ENCODE data around the gene PLEKHN1.

DNA sequence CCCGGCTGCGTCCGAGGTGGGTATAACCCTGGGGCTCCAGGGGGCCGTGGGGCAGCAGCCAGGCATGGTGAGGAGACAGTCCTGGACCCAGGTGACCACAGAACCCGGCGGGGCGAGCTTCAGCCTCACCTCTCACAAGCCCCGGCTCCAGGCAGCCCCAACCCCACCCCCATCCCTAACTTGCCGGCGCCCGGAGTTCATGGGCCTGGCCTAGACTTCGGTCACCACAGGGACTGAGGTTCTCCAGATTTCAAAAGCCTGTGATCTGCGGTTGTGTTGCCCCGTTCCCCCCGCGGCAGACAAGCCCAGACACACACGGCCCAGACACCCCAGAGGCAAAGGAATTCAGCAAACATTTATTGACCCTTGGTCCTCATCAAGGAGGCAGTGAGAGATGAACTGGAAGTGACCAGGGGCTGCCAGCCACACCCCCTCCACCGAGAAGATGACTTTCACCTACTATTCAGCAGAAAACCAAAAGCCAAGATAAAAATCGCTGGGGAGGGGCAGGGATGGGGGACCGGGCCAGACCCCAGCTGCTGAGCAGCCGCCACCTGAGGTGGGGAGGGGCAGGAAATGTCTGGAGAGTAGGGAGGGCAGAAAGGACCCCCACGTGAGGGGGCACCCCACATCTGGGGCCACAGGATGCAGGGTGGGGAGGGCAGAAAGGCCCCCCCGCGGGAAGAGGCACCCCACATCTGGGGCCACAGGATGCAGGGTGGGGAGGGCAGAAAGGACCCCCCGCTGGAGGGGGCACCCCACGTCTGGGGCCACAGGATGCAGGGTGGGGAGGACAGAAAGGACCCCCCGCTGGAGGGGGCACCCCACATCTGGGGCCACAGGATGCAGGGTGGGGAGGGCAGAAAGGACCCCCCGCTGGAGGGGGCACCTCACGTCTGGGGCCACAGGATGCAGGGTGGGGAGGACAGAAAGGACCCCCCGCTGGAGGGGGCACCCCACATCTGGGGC is 29.7 kb downstream of the PLEKHN1 start:
- TF ChIP-seq ZNF146 (tag by site-specific recombination; IDR thresholded peaks at IDR 0.05), result no peak
- no peak for TF ChIP-seq ZNF664 (tag by site-specific recombination; IDR thresholded peaks at IDR 0.05)
- TF ChIP-seq, protein P1, sequence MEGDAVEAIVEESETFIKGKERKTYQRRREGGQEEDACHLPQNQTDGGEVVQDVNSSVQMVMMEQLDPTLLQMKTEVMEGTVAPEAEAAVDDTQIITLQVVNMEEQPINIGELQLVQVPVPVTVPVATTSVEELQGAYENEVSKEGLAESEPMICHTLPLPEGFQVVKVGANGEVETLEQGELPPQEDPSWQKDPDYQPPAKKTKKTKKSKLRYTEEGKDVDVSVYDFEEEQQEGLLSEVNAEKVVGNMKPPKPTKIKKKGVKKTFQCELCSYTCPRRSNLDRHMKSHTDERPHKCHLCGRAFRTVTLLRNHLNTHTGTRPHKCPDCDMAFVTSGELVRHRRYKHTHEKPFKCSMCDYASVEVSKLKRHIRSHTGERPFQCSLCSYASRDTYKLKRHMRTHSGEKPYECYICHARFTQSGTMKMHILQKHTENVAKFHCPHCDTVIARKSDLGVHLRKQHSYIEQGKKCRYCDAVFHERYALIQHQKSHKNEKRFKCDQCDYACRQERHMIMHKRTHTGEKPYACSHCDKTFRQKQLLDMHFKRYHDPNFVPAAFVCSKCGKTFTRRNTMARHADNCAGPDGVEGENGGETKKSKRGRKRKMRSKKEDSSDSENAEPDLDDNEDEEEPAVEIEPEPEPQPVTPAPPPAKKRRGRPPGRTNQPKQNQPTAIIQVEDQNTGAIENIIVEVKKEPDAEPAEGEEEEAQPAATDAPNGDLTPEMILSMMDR (tag by site-specific recombination; IDR thresholded peaks at IDR 0.05), result no peak
- TF ChIP-seq ZNF768 (tag by site-specific recombination; IDR thresholded peaks at IDR 0.05), result no peak

All from HEK293 (cell line).